Measurements from ENCODE around the gene NFYA. TPM values are rescaled to one million over a fixed set of nuclear protein-coding genes. Genes with fewer than 3 reads are reported as not detected.

NFYA gene
- total and polyA plus RNA-seq, 2 of the 13 experiments (the other 11 are each of a cell fraction or from before 2014, with no cell fraction given) = 16.0 to 22.9 TPM

DNA sequence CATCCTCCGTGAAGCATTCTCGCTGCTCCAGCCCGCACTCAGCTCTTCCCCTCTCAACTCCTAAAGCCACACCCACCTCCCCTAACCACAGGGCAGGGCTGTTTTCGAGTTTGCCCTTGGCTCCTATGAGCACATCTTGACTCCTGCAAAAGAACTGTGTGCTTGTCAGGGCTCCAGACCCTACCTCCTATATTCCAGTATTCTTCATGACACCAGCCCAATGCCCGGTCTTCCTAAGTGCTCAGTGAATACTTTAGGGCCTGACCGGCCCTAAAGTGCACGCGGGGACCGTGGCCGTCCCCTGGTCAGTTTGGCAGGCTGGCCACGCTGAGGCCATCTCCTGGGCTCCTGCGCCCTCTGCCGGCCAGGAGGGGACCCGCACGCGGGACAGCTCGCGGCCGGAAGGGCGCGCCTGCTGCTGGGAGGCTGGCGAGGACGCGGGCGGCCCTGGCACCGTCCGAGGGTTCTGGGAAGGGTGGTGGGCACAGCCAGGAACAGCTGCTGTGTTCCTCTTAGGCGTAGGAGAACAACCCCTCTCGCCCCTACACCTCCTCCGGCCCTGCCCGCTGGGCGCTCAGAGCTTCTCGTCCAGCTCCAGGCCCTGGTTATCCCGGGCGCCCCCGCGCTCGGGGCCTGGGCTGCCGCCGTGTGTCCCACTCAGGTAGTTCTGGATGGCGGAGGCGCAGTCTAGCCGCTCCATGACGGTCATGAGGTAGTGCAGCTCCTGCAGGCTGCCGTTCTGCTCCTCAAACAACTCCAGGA, 44.8 kb upstream of the NFYA start (continued):
- TF ChIP-seq ATF5 (CRISPR knock-in tag; IDR thresholded peaks at IDR 0.05; ENCODE audit: low read depth) (no peak), ZNF572 (CRISPR knock-in tag; IDR thresholded peaks at IDR 0.05) (peak; percentile 91), ELF3 (CRISPR knock-in tag; IDR thresholded peaks at IDR 0.05) (peak; percentile 32; the same call in 1 of the 2 replicates), MAFG (CRISPR knock-in tag; IDR thresholded peaks at IDR 0.05) (no peak), RFX1 (IDR thresholded peaks at IDR 0.05) (no peak), GATA4 (IDR thresholded peaks at IDR 0.05; ENCODE audit: borderline replicate concordance, low read depth) (no peak), MXI1 (IDR thresholded peaks at IDR 0.05; ENCODE audit: borderline replicate concordance, low read depth, low read length) (peak; percentile 44; the same call in 1 of the 3 replicates), ZNF329 (CRISPR knock-in tag; IDR thresholded peaks at IDR 0.05; ENCODE audit: low read depth) (peak; percentile 71; the same call in 1 of the 2 replicates), ZNF230 (CRISPR knock-in tag; IDR thresholded peaks at IDR 0.05) (0 out of 2 replicates have a peak, but pooled peaks have one; percentile 15), ZSCAN29 (CRISPR knock-in tag; conservative IDR thresholded peaks at IDR 0.05) (0 out of 2 replicates have a peak, but pooled peaks have one; percentile 47), DPF2 (CRISPR knock-in tag; IDR thresholded peaks at IDR 0.05; ENCODE audit: borderline replicate concordance, low read depth) (no peak), NKX3-1 (CRISPR knock-in tag; IDR thresholded peaks at IDR 0.05) (0 out of 2 replicates have a peak, but pooled peaks have one; percentile 25), TFAP4 (IDR thresholded peaks at IDR 0.05; ENCODE audit: borderline replicate concordance, low read depth) (no peak), KAT8 (CRISPR knock-in tag; IDR thresholded peaks at IDR 0.05) (peak; percentile 46; the same call in 1 of the 2 replicates), CEBPZ (IDR thresholded peaks at IDR 0.05; ENCODE audit: low read length) (no peak)
- TF ChIP-seq, protein P1, sequence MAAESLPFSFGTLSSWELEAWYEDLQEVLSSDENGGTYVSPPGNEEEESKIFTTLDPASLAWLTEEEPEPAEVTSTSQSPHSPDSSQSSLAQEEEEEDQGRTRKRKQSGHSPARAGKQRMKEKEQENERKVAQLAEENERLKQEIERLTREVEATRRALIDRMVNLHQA (CRISPR knock-in tag; IDR thresholded peaks at IDR 0.05) = no peak
- TF ChIP-seq, protein P2, sequence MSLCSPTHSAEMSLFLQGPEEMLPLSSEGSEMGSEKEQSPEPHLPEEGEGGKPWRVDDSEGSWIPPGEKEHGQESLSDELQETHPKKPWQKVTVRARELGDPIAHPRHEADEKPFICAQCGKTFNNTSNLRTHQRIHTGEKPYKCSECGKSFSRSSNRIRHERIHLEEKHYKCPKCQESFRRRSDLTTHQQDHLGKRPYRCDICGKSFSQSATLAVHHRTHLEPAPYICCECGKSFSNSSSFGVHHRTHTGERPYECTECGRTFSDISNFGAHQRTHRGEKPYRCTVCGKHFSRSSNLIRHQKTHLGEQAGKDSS (CRISPR knock-in tag; IDR thresholded peaks at IDR 0.05; ENCODE audit: borderline replicate concordance, low read depth) = peak; percentile 78; the same call in 1 of the 2 replicates
- TF ChIP-seq, protein P3, sequence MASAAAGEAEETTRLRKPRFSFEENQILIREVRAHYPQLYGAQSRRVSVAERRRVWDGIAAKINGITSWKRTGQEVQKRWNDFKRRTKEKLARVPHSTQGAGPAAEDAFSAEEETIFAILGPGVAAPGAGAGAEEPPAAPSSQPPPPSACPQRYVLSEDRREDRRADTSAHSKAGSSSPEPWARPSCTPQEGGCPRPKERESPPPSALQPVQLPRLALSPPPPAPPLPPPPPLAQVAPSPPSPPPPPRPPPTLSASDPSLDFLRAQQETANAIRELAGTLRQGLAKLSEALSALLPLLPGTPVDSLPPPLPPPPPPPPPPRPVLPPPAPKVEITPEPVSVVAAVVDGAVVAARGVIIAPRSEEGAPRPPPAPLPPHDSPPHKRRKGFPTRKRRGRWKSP (CRISPR knock-in tag; IDR thresholded peaks at IDR 0.05) = no peak; the same call in 1 of the 2 replicates
- TF ChIP-seq, protein P4, sequence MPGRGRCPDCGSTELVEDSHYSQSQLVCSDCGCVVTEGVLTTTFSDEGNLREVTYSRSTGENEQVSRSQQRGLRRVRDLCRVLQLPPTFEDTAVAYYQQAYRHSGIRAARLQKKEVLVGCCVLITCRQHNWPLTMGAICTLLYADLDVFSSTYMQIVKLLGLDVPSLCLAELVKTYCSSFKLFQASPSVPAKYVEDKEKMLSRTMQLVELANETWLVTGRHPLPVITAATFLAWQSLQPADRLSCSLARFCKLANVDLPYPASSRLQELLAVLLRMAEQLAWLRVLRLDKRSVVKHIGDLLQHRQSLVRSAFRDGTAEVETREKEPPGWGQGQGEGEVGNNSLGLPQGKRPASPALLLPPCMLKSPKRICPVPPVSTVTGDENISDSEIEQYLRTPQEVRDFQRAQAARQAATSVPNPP (CRISPR knock-in tag; IDR thresholded peaks at IDR 0.05) = 0 out of 2 replicates have a peak, but pooled peaks have one; percentile 27
